Measurements from ENCODE around the gene ZFP1.
"Not testable (repeated sequence)": the region's sequence is repeated elsewhere in the genome, so short reads cannot be mapped to it uniquely, and the experiment has no call there.

The ZFP1 gene

DNA sequence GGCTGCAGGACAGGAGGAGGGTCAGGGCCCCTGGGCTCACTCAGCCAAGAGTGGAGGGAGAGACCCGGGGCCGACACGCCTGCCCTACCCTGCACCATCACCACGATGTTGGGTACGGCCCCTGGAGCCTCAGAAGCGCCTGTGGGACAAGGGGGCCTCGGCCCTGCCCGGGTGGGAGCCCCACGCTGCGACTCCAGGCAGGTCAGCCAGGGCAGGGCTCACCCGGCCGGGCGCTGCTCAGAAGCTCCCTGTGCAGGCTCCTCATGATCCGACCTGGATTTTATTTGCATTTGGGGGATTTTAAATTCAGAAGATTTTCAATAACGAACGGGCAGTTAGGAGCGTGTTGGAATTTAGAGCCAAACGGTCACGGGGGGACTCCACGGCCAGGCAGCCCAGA is 56.6 kb downstream of the ZFP1 start:
- not testable (repeated sequence) for DNase-seq (ENCODE audit: low read depth)

DNA sequence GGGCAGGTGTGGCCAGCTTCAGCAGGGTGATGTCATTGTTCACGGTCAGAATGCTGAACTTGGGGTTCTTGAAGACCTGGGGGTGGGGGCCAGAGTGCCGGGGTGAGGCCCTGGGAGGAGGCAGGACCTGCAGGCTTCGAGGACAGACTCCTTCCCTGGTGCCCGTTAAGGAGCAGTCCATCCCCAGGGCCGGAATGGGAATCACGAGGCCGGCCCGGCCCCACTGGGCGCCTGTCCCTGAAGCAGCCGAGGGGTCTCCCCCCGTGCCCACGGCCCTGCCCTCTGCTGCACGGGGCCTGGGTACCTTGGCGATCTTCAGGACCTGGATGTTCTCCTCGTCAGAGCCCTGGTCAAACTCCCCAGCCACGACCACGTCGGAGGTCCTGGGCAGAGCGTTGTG is 57.1 kb downstream of the ZFP1 start:
- DNase-seq (ENCODE audit: low read depth), result not testable (repeated sequence)

DNA sequence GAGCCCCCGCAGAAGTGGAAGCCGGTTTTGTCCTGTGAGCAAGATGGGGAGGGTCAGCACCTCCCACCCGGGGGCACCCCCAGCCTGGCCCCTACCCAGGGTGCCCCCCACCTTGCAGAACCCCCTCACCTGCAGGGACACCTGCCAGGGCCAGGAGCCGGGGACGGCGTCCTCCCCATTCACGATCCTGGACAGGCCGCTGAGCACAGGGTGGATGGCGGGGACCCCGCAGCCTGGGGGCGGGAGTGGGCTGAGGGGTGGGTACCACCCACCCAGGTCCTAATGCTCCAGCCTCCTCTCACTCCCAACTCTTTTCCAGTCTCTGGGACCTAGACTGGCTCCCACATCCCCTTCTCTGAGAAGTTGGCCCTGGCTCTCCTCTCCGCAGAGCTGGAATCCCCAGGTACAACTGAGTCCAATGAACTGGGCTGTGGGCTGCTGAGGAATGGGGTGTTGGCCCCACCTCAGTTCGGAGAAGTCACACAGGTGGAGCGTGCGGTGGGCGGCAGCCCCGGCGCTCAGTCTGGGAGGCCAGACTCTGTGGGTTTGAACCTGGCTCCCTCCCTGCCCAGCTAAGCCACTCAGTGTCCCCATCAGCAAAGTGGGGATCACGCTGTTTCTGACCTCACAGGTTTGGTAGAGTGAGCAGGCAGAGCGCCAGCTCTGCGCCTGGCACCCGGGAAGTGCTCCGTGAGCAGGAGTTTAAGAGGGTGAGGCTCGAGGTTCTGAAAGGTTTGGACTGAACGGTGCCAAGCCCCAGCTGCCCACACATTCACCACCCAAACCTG is 57.8 kb downstream of the ZFP1 start:
- DNase-seq (ENCODE audit: low read depth), result not testable (repeated sequence)

DNA sequence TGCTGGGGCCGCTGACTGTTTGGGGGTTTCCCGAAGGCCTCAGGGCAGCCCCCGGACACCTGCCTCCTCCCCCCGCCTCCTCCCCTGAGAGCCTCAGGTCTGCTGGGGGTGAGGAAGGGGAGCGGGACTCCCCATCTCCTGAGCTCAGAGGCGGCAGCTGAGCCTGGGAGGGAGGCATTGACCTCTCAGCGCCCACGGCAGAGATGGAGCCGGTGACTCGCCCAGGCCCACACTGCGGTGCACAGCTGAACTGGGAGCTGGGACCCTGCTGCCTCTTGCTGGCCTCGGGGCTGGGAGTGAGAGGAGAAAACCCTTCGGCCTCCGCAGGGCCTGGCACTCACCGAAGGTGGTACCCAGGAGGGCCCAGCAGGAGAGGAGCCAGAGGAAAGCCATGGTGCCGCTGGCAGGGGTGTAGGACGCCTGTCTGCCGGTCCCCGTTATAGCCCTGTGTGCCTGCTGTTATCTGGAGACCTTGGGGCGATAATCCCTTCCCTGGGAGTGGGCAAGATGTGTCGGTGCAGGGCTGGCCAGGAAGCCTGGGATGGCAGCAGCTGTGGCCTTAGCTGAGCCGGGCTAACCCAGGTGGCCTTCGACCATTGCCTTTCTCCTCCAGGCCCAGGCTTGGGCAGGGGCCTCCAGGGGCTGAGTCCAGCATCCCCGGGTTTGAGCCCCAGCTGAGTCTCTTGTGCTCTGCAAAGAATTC is 58.6 kb downstream of the ZFP1 start, which contains the start of gene CTRB2:
Gene CTRB2, minus strand, starts transcription at position 413 of the 703 bp plus-strand sequence. Its CDS starts 20 bp downstream, at position 393.
- no peak for DNase-seq (ENCODE audit: low read depth)

DNA sequence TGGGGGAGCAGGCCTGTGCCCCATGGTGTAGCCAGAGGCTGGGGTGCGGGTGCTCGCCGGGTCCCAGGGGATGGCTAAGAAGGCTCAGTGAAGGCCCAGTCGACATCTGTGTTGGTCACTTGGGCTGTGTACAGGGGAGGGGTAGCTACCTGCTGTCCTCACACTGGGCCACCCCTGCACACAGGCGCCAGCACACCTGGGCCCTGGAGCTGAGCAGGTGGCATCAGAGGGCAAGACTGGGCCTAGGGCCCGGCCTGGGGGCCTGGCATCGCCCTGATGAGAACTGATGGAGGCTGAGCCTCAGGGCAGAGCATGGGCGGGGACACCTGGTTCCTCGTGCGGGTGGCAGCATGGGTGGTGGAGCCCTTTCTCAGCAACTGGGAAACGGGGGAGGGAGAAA is 59.5 kb downstream of the ZFP1 start:
- no peak for DNase-seq (ENCODE audit: low read depth)

DNA sequence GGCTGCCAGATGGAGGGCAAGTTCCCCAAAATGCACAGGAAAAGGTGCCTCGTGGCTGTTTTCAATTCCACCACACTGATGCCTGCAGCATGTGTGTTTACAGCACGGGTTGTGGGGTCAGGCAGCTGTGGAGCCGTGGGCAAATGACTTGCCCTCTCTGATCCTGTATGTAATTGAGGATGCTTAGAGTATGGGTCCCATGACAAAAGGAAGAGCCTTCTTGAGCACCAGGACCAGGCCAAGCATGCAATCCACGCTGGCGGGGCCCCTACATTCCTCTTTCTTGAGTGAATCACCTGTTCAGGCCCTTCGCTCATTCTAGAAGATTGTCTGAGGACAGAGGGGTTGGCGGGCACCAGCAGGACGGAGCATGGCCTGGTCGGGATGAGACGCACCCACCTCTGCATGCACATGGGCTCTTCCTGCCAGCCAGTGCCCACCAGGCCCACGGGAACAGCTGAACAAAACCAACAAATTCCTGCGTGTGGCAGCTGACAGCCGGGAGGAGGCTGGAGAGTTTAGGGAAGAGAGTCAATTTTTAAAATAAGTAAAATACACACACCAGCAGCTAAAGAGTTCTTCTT is 60.0 kb downstream of the ZFP1 start:
- no peak for DNase-seq (ENCODE audit: low read depth)

DNA sequence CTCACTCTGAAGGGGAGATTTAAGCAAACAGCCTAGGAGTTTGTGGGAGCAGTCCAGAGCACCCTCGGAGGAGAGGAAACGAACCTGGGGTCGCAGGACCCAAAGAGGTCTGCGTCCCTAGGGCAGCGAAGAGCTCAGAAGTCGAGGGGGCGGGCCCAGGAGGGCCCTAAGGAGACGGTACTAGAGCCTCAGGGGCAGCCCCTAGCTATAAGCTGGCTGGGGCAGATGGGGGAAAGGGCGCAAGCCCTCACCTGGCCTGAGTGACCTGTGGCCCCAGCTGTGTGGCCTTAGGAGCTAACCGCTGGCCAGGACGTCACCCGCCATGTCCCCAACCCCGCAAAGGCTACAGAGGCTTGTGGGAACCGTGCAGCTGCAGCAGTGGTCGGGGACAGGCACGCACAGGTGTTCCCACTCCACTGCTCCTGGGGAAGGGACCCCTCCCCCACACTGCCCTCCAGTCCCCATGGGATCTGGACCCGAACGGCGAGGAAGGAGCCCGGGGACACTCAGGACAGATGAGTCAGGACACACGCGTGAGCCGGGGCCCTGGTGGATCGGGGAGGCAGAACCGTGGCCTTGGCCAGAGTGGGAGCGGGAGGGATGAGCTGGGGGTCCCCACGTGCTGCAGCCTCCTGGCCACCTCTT is 60.7 kb downstream of the ZFP1 start:
- no peak for DNase-seq (ENCODE audit: low read depth)

DNA sequence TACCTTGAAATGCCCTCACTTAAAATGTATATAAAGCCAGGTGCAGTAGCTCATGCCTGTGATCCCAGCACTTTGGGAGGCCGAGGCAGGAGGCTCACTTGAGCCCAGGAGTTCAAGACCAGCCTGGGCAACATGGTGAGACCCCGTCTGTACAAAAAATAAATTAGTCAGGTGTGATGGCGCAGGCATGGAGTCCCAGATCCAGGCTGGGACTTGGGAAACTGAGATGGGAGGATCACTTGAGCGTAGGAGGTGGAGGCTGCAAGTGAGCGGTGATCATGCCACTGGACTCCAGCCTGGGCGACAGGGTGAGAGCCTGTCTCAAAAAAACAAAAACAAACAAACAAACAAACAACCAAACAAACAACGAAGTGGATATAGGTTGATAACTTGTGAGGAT is 61.2 kb downstream of the ZFP1 start:
- DNase-seq (ENCODE audit: low read depth), result not testable (repeated sequence)

DNA sequence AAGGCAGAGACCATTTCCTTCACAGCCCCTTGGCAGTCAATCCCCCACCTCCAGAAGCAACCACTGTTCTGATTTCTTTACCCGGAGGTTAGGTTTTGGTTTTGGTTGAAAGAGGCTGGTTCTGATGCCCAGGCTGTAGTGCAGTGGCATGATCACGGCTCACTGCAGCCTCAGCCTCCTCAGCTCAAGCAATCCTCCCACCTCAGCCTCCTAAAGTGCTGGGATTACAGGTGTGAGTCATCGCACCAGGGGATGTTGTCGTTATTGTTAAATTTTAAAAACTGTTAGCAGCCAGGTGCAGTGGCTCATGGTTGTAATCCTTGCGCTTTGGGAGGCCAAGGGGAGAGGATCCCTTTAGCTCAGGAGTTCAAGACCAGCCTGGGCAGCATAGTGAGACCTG is 61.6 kb downstream of the ZFP1 start:
- DNase-seq (ENCODE audit: low read depth), result no peak

DNA sequence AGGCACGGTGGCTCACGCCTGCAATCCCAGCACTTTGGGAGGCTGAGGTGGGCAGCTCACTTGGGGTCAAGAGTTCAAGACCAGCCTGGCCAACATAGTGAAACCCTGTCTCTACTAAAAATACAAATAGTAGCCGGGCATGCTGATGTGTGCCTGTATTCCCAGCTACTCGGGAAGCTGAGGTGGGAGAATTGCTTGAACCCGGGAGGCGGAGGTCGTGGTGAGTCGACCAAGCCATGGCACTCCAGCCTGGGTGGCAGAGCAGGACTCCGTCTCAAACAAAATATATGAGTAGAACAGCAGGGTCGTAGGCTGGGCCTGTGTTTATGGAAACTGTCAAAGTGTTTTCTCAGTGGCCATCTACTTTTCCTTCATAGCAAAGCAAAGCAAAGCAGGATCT is 63.0 kb downstream of the ZFP1 start:
- DNase-seq (ENCODE audit: low read depth), result not testable (repeated sequence)

DNA sequence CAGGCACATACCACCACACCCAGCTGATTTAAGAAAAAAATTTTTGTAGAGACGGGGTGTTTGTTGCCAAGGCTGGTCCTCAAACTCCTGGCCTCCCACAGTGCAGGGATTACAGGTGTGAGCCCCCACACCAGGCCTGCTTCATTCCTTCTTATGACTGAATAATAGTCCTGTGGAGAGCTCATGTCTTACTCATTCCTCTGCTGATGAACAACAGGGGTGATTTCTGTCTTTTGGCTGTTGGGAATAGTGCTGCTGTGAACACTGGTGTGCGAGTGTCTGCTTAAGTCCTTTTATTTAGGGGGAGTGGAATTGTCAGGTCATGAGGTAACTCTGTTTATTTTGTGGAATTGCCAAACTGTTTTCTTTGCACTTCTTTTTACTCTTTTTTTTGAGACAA is 67.8 kb downstream of the ZFP1 start:
- DNase-seq (ENCODE audit: low read depth), result no peak

DNA sequence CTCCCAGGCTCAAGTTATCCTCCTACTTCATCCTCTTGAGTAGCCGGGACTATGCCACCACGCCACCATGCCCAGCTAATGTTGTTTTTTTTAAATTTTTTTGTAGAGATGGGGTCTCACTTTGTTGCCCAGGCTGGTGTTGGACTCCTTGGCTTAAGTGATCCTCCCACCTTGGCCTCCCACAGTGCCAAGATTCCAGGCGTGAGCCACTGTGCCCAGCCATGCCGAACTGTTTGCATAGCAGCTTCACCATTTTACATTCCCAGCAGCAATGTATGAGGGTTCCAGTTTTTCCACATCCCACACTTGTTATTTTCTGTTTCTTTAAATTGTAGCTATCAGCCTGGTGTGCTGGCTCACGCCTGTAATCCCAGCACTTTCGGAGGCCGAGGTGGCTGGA is 68.3 kb downstream of the ZFP1 start:
- DNase-seq (ENCODE audit: low read depth), result no peak

DNA sequence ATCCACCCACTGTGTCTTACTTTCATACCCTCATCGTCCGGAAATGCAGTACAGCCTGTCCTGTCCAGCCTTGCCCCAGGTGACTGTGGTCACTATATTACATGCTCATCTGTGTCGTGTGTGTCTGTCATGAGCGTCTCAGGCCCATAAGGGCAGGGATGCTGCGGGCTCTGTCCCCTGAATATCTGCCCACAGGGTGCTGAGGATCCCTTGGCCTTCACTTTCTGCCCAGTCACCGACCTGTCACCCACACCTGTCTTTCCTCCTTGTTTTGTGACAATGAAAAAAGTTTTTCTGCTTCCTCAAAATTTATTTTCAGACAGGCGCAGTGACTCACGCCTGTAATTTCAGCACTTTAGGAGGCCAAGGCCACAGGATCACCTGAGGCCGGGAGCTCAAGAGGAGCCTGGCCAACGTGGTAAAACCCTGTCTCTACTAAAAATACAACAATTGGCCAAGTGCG is 69.1 kb downstream of the ZFP1 start:
- no peak for DNase-seq (ENCODE audit: low read depth)

DNA sequence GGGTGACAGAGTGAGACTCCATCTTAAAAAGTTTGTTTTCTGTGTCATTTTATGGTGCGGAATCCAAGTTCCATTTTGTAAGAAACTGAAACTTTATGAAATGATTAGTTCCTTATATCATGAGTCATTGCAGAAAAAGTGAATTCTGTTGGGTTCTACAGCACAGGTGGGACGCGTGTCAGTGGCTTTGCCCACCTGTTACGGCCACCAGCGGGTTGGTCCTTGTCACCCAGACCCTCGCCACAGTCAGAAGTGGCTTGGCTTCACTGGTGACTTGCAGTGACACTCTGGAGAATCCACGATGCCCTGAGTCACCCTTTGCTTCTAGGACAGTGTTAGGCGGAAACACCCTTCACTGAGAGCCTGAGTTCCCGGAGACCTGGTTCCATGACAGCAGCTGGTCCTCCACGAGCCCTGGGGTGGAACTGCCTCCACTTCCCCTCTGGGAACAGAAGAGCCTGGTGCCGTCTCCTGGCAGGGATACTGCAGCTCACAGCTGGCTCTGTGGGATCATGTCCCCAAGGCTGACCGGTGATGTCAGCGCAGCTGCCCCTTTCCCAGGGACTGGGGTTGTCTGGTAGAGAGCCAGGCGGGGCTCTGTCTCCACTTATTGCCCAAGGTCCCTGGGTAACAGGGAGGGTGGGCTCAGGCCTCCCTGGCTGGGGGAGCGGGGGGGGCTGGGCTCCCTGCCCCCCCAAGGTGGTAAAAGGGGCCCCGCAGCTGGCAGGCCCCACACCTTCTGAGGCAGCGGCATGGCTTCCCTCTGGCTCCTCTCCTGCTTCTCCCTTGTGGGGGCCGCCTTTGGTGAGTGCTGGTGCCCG is 70.1 kb downstream of the ZFP1 start, which contains the start of gene CTRB1:
Gene CTRB1, plus strand, starts transcription at position 733 of the 821 bp plus-strand sequence. Its CDS starts 20 bp downstream, at position 753.
- DNase-seq (ENCODE audit: low read depth), result no peak

DNA sequence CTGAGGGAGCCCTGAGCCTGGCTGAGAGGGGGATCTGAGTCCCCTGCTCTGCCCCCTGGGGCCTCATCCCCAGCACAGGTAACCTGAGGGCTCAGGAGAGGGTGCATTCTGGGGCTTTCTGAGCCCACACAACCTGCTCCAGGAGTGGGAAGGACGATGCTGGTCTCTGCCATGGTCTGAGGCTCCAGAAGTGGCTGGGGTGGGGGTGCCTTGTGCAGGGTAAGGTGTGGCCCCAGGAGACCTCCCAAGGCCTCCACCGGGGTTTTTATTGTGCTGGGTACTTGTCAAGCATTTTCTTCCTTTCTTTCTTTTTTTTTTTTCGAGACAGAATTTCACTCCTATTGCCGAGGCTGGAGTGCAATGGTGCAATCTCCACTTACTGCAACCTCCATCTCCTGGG is 70.8 kb downstream of the ZFP1 start:
- DNase-seq (ENCODE audit: low read depth), result no peak

DNA sequence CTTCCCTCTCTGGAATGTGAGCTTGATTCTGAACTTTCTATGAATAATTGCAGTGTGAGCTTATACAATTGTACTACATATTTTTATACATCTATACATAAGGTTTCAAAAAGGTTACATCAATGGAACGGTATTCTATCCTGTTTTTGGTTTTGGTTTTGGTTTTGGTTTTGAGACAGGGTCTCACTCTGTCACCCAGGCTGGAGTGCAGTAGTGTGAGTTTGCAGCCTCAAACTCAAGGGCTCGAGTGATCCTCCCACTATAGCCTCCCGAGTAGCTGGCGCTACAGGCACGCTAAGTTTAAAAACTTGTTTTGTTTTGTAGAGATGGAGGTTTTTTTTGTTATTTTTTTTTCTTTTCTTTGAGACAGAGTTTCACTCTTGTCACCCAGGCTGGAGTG is 71.5 kb downstream of the ZFP1 start:
- no peak for DNase-seq (ENCODE audit: low read depth)
